PC-3 (cell line): ENCODE measurements around the gene TBC1D8. TPM values are rescaled to one million over a fixed set of nuclear protein-coding genes. Genes with fewer than 3 reads are reported as not detected.
A peak's percentile ranks its signal among the peaks of the same experiment; 100 is the strongest.

Experiments
- ATAC-seq: fragments of 200-7000 bp; cut with Tn5 transposase; 2 replicates; pipeline ENCODE4 v1.9.1; 2020; ENCODE audit warnings: mild to moderate bottlenecking, moderate library complexity
- BruUV-seq: library from RNA; stranded (reverse); fragments of 400-500 nt; replicated peaks from 2 replicates; lab custom pipeline; 2021; lab: Mats Ljungman, UMichigan
- CTCF ChIA-PET: fragments of 300-600 bp; sonication (Branson Sonifier 250); formaldehyde crosslinking; loops from one replicate; lab custom pipeline; 2022; ENCODE audit warnings: antibody characterized with exemption; lab: Charles Lee
- POLR2A ChIA-PET: fragments of 300-600 bp; sonication (Branson Sonifier 250); formaldehyde crosslinking; loops from one replicate; lab custom pipeline; 2022; ENCODE audit warnings: antibody characterized with exemption; ENCODE audit not compliant: unreplicated experiment; lab: Charles Lee
- DNase-seq: peaks from one replicate; pipeline ENCODE4 v3.0.0-alpha.2; 2015
- H2AFZ ChIP-seq: fragments of 300-600 bp; sonication (generic); 2 replicates; pipeline ENCODE4 v1.6.0; 2016; ENCODE audit warnings: antibody characterized with exemption, low read length
- H3F3A ChIP-seq: fragments of 300-600 bp; sonication (generic); one replicate; pipeline ENCODE4 v1.6.0; 2017; ENCODE audit warnings: antibody characterized with exemption, low read length, control low read depth, mild to moderate bottlenecking; ENCODE audit not compliant: unreplicated experiment
- H3K27ac ChIP-seq: fragments of 300-600 bp; sonication (generic); 2 replicates; pipeline ENCODE4 v1.5.1; 2016; ENCODE audit warnings: mild to moderate bottlenecking, low read length
- H3K27me3 ChIP-seq: fragments of 300-600 bp; sonication (generic); 2 replicates; pipeline ENCODE4 v1.6.1; 2016; ENCODE audit warnings: low read length, mixed read lengths
- H3K36me3 ChIP-seq: fragments of 300-600 bp; sonication (generic); 2 replicates; pipeline ENCODE4 v1.6.1; 2016; ENCODE audit warnings: low read depth, mixed run types, low read length, mixed read lengths
- H3K4me1 ChIP-seq: fragments of 300-600 bp; sonication (generic); 2 replicates; pipeline ENCODE4 v1.5.1; 2016; ENCODE audit warnings: low read length; ENCODE audit not compliant: insufficient read depth
- H3K4me2 ChIP-seq: fragments of 300-600 bp; sonication (generic); 2 replicates; pipeline ENCODE4 v1.6.0; 2016; ENCODE audit warnings: low read length
- H3K4me3 ChIP-seq: fragments of 300-600 bp; sonication (generic); 2 replicates; pipeline ENCODE4 v1.5.1; 2016; ENCODE audit warnings: mild to moderate bottlenecking, low read length, mixed read lengths
- H3K79me2 ChIP-seq: fragments of 300-600 bp; sonication (generic); 2 replicates; pipeline ENCODE4 v1.6.1; 2017; ENCODE audit warnings: low read length, mixed read lengths
- H3K9ac ChIP-seq: fragments of 300-600 bp; sonication (generic); 2 replicates; pipeline ENCODE4 v1.6.0; 2016; ENCODE audit warnings: mild to moderate bottlenecking, low read length
- H3K9me2 ChIP-seq: fragments of 300-600 bp; sonication (generic); replicated peaks from 2 replicates; pipeline ENCODE4 v1.6.1; 2016; ENCODE audit warnings: mixed run types, low read length, mixed read lengths
- H3K9me3 ChIP-seq: fragments of 300-600 bp; sonication (generic); 2 replicates; pipeline ENCODE4 v1.6.1; 2016; ENCODE audit warnings: low read length, mixed read lengths
- H4K20me1 ChIP-seq: fragments of 300-600 bp; sonication (generic); 2 replicates; pipeline ENCODE4 v1.6.1; 2016; ENCODE audit warnings: low read length, mixed read lengths
- EZH2 ChIP-seq: fragments of 300-600 bp; sonication (generic); IDR thresholded peaks from one replicate; pipeline ENCODE4 v1.6.1; 2017; ENCODE audit warnings: antibody characterized with exemption, mild to moderate bottlenecking, low read length; ENCODE audit not compliant: unreplicated experiment
- EZH2phosphoT487 ChIP-seq: fragments of 300-600 bp; sonication (generic); IDR thresholded peaks from 2 replicates; pipeline ENCODE4 v1.6.1; 2018; ENCODE audit warnings: mild to moderate bottlenecking, antibody characterized with exemption, low read length, borderline replicate concordance
- intact Hi-C: fragments of 100-400 bp; cut with micrococcal nuclease; formaldehyde crosslinking; loops from 2 replicates; pipeline ENCODE4 v1.9.0; 2023
- total RNA-seq: library from RNA; depleted of rRNA; stranded (reverse); fragments of >200 nt; gene quantifications from 2 replicates; pipeline ENCODE4 v1.2.3, GENCODE V29; 2014
- TF ChIP-seq, protein P1 (sequence below): fragments of 300-600 bp; sonication (generic); conservative IDR thresholded peaks from 2 replicates; pipeline ENCODE4 v1.5.1; 2017; ENCODE audit warnings: antibody characterized with exemption, low read depth, mild to moderate bottlenecking, low read length

The TBC1D8 gene
- total RNA-seq, 1 experiment from 2014 or later = 39.7 TPM

GRCh38 chr2:101185656-101186055 lies 34.5 kb upstream of the TBC1D8 start:
- H3K27ac ChIP-seq = no peak overlapping the region
- H3K36me3 ChIP-seq = no peaks in the 10 kb centered on the region
- intact Hi-C loops = no loop called here
- no peaks in the 10 kb centered on the region for H3K79me2 ChIP-seq
- H3K4me3 ChIP-seq = no peak overlapping the region
- no peaks in the 10 kb centered on the region for H3K9me2 ChIP-seq
- ChIA-PET CTCF (no interaction called here), POLR2A (no interaction called here)
- ATAC-seq (no peak), DNase-seq (no peak)
- TF ChIP-seq EZH2 = no peak
- TF ChIP-seq EZH2phosphoT487 = no peak
- TF ChIP-seq, protein P1, sequence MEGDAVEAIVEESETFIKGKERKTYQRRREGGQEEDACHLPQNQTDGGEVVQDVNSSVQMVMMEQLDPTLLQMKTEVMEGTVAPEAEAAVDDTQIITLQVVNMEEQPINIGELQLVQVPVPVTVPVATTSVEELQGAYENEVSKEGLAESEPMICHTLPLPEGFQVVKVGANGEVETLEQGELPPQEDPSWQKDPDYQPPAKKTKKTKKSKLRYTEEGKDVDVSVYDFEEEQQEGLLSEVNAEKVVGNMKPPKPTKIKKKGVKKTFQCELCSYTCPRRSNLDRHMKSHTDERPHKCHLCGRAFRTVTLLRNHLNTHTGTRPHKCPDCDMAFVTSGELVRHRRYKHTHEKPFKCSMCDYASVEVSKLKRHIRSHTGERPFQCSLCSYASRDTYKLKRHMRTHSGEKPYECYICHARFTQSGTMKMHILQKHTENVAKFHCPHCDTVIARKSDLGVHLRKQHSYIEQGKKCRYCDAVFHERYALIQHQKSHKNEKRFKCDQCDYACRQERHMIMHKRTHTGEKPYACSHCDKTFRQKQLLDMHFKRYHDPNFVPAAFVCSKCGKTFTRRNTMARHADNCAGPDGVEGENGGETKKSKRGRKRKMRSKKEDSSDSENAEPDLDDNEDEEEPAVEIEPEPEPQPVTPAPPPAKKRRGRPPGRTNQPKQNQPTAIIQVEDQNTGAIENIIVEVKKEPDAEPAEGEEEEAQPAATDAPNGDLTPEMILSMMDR = no peak
- H3F3A ChIP-seq = no peaks in the 10 kb centered on the region
- no peaks in the 10 kb centered on the region for H3K27me3 ChIP-seq
- no peak overlapping the region for H3K4me2 ChIP-seq
- H3K9ac ChIP-seq = no peak overlapping the region
- no peaks in the 10 kb centered on the region for H4K20me1 ChIP-seq
- H3K9me3 ChIP-seq = no peaks in the 10 kb centered on the region
- 0 out of 2 replicates have a peak, but pooled peaks cover 6% of the 10 kb centered on the region for H3K4me1 ChIP-seq
- BruUV-seq = no TSS peak
- H2AFZ ChIP-seq = no peak overlapping the region

GRCh38 chr2:101185085-101185484 lies 33.9 kb upstream of the TBC1D8 start:
- no peaks in the 10 kb centered on the region for H3K27me3 ChIP-seq
- H3F3A ChIP-seq = no peaks in the 10 kb centered on the region
- H3K27ac ChIP-seq = no peak overlapping the region
- H3K4me2 ChIP-seq = no peak overlapping the region
- H4K20me1 ChIP-seq = no peaks in the 10 kb centered on the region
- ChIA-PET CTCF (no interaction called here), POLR2A (no interaction called here)
- no peaks in the 10 kb centered on the region for H3K36me3 ChIP-seq
- no peak for TF ChIP-seq EZH2
- no peak for TF ChIP-seq EZH2phosphoT487
- TF ChIP-seq, protein P1 = no peak
- H3K9me3 ChIP-seq = no peaks in the 10 kb centered on the region
- no peak overlapping the region for H3K4me3 ChIP-seq
- H2AFZ ChIP-seq = no peak overlapping the region
- H3K4me1 ChIP-seq = 0 out of 2 replicates have a peak, but pooled peaks cover 6% of the 10 kb centered on the region
- no peak for ATAC-seq
- no peak for DNase-seq
- no peak overlapping the region for H3K9ac ChIP-seq
- intact Hi-C loops = no loop called here
- BruUV-seq = no TSS peak
- no peaks in the 10 kb centered on the region for H3K9me2 ChIP-seq
- no peaks in the 10 kb centered on the region for H3K79me2 ChIP-seq

DNA sequence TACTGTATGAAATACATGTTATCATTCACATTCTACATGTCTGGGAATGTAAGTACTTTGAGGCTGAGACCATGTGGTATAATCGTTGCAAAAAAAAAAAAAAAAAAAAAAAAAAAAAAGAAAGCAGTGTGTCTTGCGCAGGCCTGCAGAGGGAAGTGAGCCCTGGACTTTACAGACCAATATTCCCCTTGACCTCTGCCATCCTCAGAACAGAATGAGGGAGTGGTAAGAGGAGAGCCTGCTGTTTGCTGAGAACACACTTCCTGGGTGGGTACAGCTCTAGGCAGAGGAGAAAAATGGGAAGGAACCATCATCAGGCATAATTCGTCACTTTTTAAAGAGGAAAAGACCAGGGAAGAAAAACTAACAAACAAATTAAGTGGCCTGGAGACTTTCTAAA lies 28.8 kb upstream of the TBC1D8 start:
- ATAC-seq (peak; percentile 54), DNase-seq (no peak)
- Histone ChIP-seq H3F3A (no peaks in the 10 kb centered on the region), H3K9me2 (no peaks in the 10 kb centered on the region), H3K9ac (no peak overlapping the region), H2AFZ (no peak overlapping the region), H3K27ac (no peak overlapping the region), H3K4me1 (peaks cover 4% of the 10 kb centered on the region; the same call in 1 of the 2 replicates), H3K27me3 (no peaks in the 10 kb centered on the region), H3K4me2 (no peak overlapping the region), H3K79me2 (no peaks in the 10 kb centered on the region), H4K20me1 (no peaks in the 10 kb centered on the region), H3K36me3 (no peaks in the 10 kb centered on the region), H3K4me3 (no peak overlapping the region), H3K9me3 (no peaks in the 10 kb centered on the region)
- POLR2A ChIA-PET = no interaction called here
- no peak for TF ChIP-seq EZH2phosphoT487
- TF ChIP-seq, protein P1 = no peak
- TF ChIP-seq EZH2 = no peak
- intact Hi-C loops = no loop called here
- BruUV-seq = no TSS peak
- CTCF ChIA-PET = interaction anchor here (0.6 kb wide), 1 partner anchor 58 kb away, joined by 3 read pairs; no protein-coding TSS in a partner anchor
